Left ventricle myocardium inferior (tissue), 1 donor: ENCODE results near the gene SETD6. TPM values are rescaled to one million over a fixed set of nuclear protein-coding genes. Genes with fewer than 3 reads are reported as not detected.

Experiments used
- DNase-seq: peaks from one replicate; pipeline ENCODE4 v3.0.0-alpha.2; 2020
- H3K27ac ChIP-seq: fragments of 200-600 bp; replicated peaks from 2 replicates; pipeline ENCODE4 v1.8.0; 2021
- H3K27me3 ChIP-seq: fragments of 200-600 bp; 2 replicates; pipeline ENCODE4 v1.8.0; 2021; ENCODE audit warnings: low read depth
- H3K36me3 ChIP-seq: fragments of 200-600 bp; 2 replicates; pipeline ENCODE4 v1.8.0; 2021
- H3K4me1 ChIP-seq: fragments of 200-600 bp; 2 replicates; pipeline ENCODE4 v1.8.0; 2021
- H3K4me3 ChIP-seq: fragments of 200-600 bp; 2 replicates; pipeline ENCODE4 v1.8.0; 2021; ENCODE audit warnings: mild to moderate bottlenecking, moderate library complexity
- H3K9me3 ChIP-seq: fragments of 200-600 bp; replicated peaks from 2 replicates; pipeline ENCODE4 v1.8.0; 2021
- CTCF ChIP-seq: fragments of 200-600 bp; IDR thresholded peaks from 2 replicates; pipeline ENCODE4 v1.8.0; 2021; ENCODE audit warnings: antibody characterized with exemption, mild to moderate bottlenecking, borderline replicate concordance
- intact Hi-C: fragments of 100-400 bp; cut with micrococcal nuclease; formaldehyde crosslinking; loops from one replicate; pipeline ENCODE4 v1.11.0; 2022
- total RNA-seq: library from RNA; stranded (reverse); fragmentation: NEBNext Ultra II Directional; extraction: Animal tissue kit (Norgen Biotek cat#: 25700); gene quantifications from one replicate; pipeline ENCODE4 v1.2.1, GENCODE V29; 2021
- donor health status: DM: no; HTN: yes; CAD: no; lungs with severe emphysema.

The SETD6 gene
- total RNA-seq, 1 donor from 2014 or later: 16.8 TPM

GRCh38 chr16:58515871-58516767 lies 802 bp downstream of the SETD6 start:
- H3K27ac ChIP-seq: peak overlapping the region; percentile 92
- peaks cover 30% of the 10 kb centered on the region for H3K4me1 ChIP-seq
- DNase-seq: no peak
- H3K36me3 ChIP-seq: peaks cover 47% of the 10 kb centered on the region
- peak overlapping the region; percentile 94 for H3K4me3 ChIP-seq
- no peaks in the 10 kb centered on the region for H3K27me3 ChIP-seq
- H3K9me3 ChIP-seq: no peaks in the 10 kb centered on the region
- TF ChIP-seq CTCF: peak; percentile 11
- intact Hi-C loops: no loop called here

GRCh38 chr16:58516768-58517107 lies 1.4 kb downstream of the SETD6 start:
- H3K4me1 ChIP-seq: peaks cover 28% of the 10 kb centered on the region
- peaks cover 54% of the 10 kb centered on the region for H3K36me3 ChIP-seq
- intact Hi-C loops: no loop called here
- H3K27me3 ChIP-seq: no peaks in the 10 kb centered on the region
- H3K27ac ChIP-seq: peak overlapping the region; percentile 92
- H3K4me3 ChIP-seq: peak overlapping the region; percentile 94
- no peaks in the 10 kb centered on the region for H3K9me3 ChIP-seq
- no peak for TF ChIP-seq CTCF
- DNase-seq: no peak

- intact Hi-C loops: no loop called here
- no peaks in the 10 kb centered on the region for H3K9me3 ChIP-seq
- H3K27ac ChIP-seq: no peak overlapping the region
- peaks cover 70% of the 10 kb centered on the region for H3K36me3 ChIP-seq
- peaks cover 28% of the 10 kb centered on the region for H3K4me1 ChIP-seq
- DNase-seq: no peak
- no peak overlapping the region for H3K4me3 ChIP-seq
- no peak for TF ChIP-seq CTCF
- H3K27me3 ChIP-seq: no peaks in the 10 kb centered on the region
Measured at GRCh38 chr16:58518083-58518979, 3.0 kb downstream of the SETD6 start.

- Histone ChIP-seq H3K27ac (no peak overlapping the region), H3K9me3 (no peaks in the 10 kb centered on the region), H3K36me3 (peaks cover 76% of the 10 kb centered on the region), H3K4me3 (no peak overlapping the region), H3K27me3 (no peaks in the 10 kb centered on the region), H3K4me1 (peaks cover 26% of the 10 kb centered on the region)
- TF ChIP-seq CTCF: no peak
- no peak for DNase-seq
- intact Hi-C loops: no loop called here
Measured at GRCh38 chr16:58518980-58519368, 3.7 kb downstream of the SETD6 start.

GRCh38 chr16:58519707-58520106 lies 4.4 kb downstream of the SETD6 start:
- H3K4me3 ChIP-seq: no peak overlapping the region
- H3K27ac ChIP-seq: no peak overlapping the region
- H3K36me3 ChIP-seq: peaks cover 83% of the 10 kb centered on the region
- intact Hi-C loops: no loop called here
- TF ChIP-seq CTCF: no peak
- no peaks in the 10 kb centered on the region for H3K9me3 ChIP-seq
- peaks cover 18% of the 10 kb centered on the region for H3K4me1 ChIP-seq
- no peak for DNase-seq
- no peaks in the 10 kb centered on the region for H3K27me3 ChIP-seq
